Activated naive CD8-positive, alpha-beta T cell treated with anti-CD3 and anti-CD28 coated beads for 36 hours (primary cell): ENCODE measurements around the gene DIP2A. TPM values are rescaled to one million over a fixed set of nuclear protein-coding genes. Genes with fewer than 3 reads are reported as not detected.

Source experiments
- DNase-seq: peaks from one replicate; pipeline ENCODE4 v3.0.0; 2021
- H3K27ac Mint-ChIP-seq: one replicate; pipeline ENCODE4 v1.8.0; 2022; ENCODE audit warnings: mild to moderate bottlenecking, moderate library complexity, mixed read lengths
- H3K27me3 Mint-ChIP-seq: one replicate; pipeline ENCODE4 v1.8.0; 2022; ENCODE audit warnings: mild to moderate bottlenecking, mixed read lengths
- H3K36me3 Mint-ChIP-seq: one replicate; pipeline ENCODE4 v1.8.0; 2021; ENCODE audit warnings: mild to moderate bottlenecking, mixed read lengths
- H3K4me1 Mint-ChIP-seq: one replicate; pipeline ENCODE4 v1.8.0; 2021; ENCODE audit warnings: mixed read lengths
- H3K4me3 Mint-ChIP-seq: one replicate; pipeline ENCODE4 v1.8.0; 2022; ENCODE audit warnings: mild to moderate bottlenecking, moderate library complexity, mixed read lengths
- H3K9me3 Mint-ChIP-seq: one replicate; pipeline ENCODE4 v1.8.0; 2022; ENCODE audit warnings: mixed read lengths
- total RNA-seq, 2 experiments: library from RNA; stranded (reverse); gene quantifications; one replicate each; pipeline ENCODE4 v1.2.3, GENCODE V29; 2021

DIP2A gene
- total RNA-seq, 2 experiments from 2014 or later, result 19.0 to 21.2 TPM

GRCh38 chr21:46553993-46554392 lies 95.3 kb downstream of the DIP2A start:
- DNase-seq, result no peak
- Mint-ChIP-seq H3K27me3 (no peaks in the 10 kb centered on the region), H3K4me1 (peaks cover 58% of the 10 kb centered on the region), H3K27ac (no peak overlapping the region), H3K4me3 (no peak overlapping the region), H3K36me3 (peaks cover 25% of the 10 kb centered on the region), H3K9me3 (no peaks in the 10 kb centered on the region)

- H3K9me3 Mint-ChIP-seq, result no peaks in the 10 kb centered on the region
- no peak overlapping the region for H3K4me3 Mint-ChIP-seq
- no peaks in the 10 kb centered on the region for H3K27me3 Mint-ChIP-seq
- no peak overlapping the region for H3K27ac Mint-ChIP-seq
- DNase-seq, result no peak
- H3K4me1 Mint-ChIP-seq, result peaks cover 65% of the 10 kb centered on the region
- peaks cover 25% of the 10 kb centered on the region for H3K36me3 Mint-ChIP-seq
Observed at GRCh38 chr21:46554431-46555224, 95.9 kb downstream of the DIP2A start.

- no peaks in the 10 kb centered on the region for H3K9me3 Mint-ChIP-seq
- no peak for DNase-seq
- H3K27me3 Mint-ChIP-seq, result no peaks in the 10 kb centered on the region
- no peak overlapping the region for H3K4me3 Mint-ChIP-seq
- H3K4me1 Mint-ChIP-seq, result peaks cover 69% of the 10 kb centered on the region
- H3K27ac Mint-ChIP-seq, result no peak overlapping the region
- peaks cover 29% of the 10 kb centered on the region for H3K36me3 Mint-ChIP-seq
Observed at GRCh38 chr21:46555225-46555617, 96.5 kb downstream of the DIP2A start.

GRCh38 chr21:46555678-46556077 lies 97.0 kb downstream of the DIP2A start:
- Mint-ChIP-seq H3K9me3 (no peaks in the 10 kb centered on the region), H3K4me1 (peaks cover 68% of the 10 kb centered on the region), H3K4me3 (no peak overlapping the region), H3K27me3 (no peaks in the 10 kb centered on the region), H3K27ac (no peak overlapping the region), H3K36me3 (peaks cover 29% of the 10 kb centered on the region)
- no peak for DNase-seq

- H3K36me3 Mint-ChIP-seq, result peaks cover 38% of the 10 kb centered on the region
- H3K27me3 Mint-ChIP-seq, result no peaks in the 10 kb centered on the region
- H3K4me3 Mint-ChIP-seq, result no peak overlapping the region
- no peak for DNase-seq
- H3K27ac Mint-ChIP-seq, result no peak overlapping the region
- no peaks in the 10 kb centered on the region for H3K9me3 Mint-ChIP-seq
- peaks cover 70% of the 10 kb centered on the region for H3K4me1 Mint-ChIP-seq
Observed at GRCh38 chr21:46556802-46557201, 98.1 kb downstream of the DIP2A start.

GRCh38 chr21:46557469-46557868 lies 98.8 kb downstream of the DIP2A start:
- Mint-ChIP-seq H3K4me1 (peaks cover 73% of the 10 kb centered on the region), H3K36me3 (peaks cover 45% of the 10 kb centered on the region), H3K27me3 (no peaks in the 10 kb centered on the region), H3K27ac (no peak overlapping the region), H3K9me3 (no peaks in the 10 kb centered on the region), H3K4me3 (no peak overlapping the region)
- no peak for DNase-seq

GRCh38 chr21:46557919-46558392 lies 99.3 kb downstream of the DIP2A start:
- H3K36me3 Mint-ChIP-seq, result peaks cover 50% of the 10 kb centered on the region
- DNase-seq, result no peak
- peaks cover 70% of the 10 kb centered on the region for H3K4me1 Mint-ChIP-seq
- H3K9me3 Mint-ChIP-seq, result no peaks in the 10 kb centered on the region
- peak overlapping the region; percentile 94 for H3K27ac Mint-ChIP-seq
- no peak overlapping the region for H3K4me3 Mint-ChIP-seq
- no peaks in the 10 kb centered on the region for H3K27me3 Mint-ChIP-seq

GRCh38 chr21:46559291-46559983 lies 100.7 kb downstream of the DIP2A start:
- Mint-ChIP-seq H3K4me3 (peak overlapping the region; percentile 85), H3K9me3 (no peaks in the 10 kb centered on the region), H3K27ac (peak overlapping the region; percentile 94), H3K36me3 (peaks cover 50% of the 10 kb centered on the region), H3K27me3 (no peaks in the 10 kb centered on the region), H3K4me1 (peaks cover 63% of the 10 kb centered on the region)
- peak; percentile 74 for DNase-seq

- DNase-seq, result no peak
- Mint-ChIP-seq H3K4me3 (peak overlapping the region; percentile 85), H3K27ac (peak overlapping the region; percentile 94), H3K4me1 (peaks cover 64% of the 10 kb centered on the region), H3K36me3 (peaks cover 59% of the 10 kb centered on the region), H3K9me3 (no peaks in the 10 kb centered on the region), H3K27me3 (no peaks in the 10 kb centered on the region)
Observed at GRCh38 chr21:46560568-46561444, 102.1 kb downstream of the DIP2A start.

GRCh38 chr21:46561445-46562090 lies 102.9 kb downstream of the DIP2A start:
- Mint-ChIP-seq H3K27ac (peak overlapping the region; percentile 94), H3K27me3 (no peaks in the 10 kb centered on the region), H3K9me3 (no peaks in the 10 kb centered on the region), H3K4me3 (peak overlapping the region; percentile 85), H3K4me1 (peaks cover 70% of the 10 kb centered on the region), H3K36me3 (peaks cover 58% of the 10 kb centered on the region)
- peak; percentile 52 for DNase-seq

- H3K27ac Mint-ChIP-seq, result peak overlapping the region; percentile 94
- H3K9me3 Mint-ChIP-seq, result no peaks in the 10 kb centered on the region
- H3K27me3 Mint-ChIP-seq, result no peaks in the 10 kb centered on the region
- peak overlapping the region; percentile 5 for H3K4me3 Mint-ChIP-seq
- DNase-seq, result no peak
- peaks cover 65% of the 10 kb centered on the region for H3K4me1 Mint-ChIP-seq
- H3K36me3 Mint-ChIP-seq, result peaks cover 58% of the 10 kb centered on the region
Observed at GRCh38 chr21:46562472-46562871, 103.8 kb downstream of the DIP2A start.

- Mint-ChIP-seq H3K36me3 (peaks cover 62% of the 10 kb centered on the region), H3K4me1 (peaks cover 65% of the 10 kb centered on the region)
- DNase-seq, result no peak
Observed at GRCh38 chr21:46562964-46563607, 104.4 kb downstream of the DIP2A start.

GRCh38 chr21:46564391-46564790 lies 105.7 kb downstream of the DIP2A start:
- Mint-ChIP-seq H3K27me3 (no peaks in the 10 kb centered on the region), H3K4me1 (peaks cover 63% of the 10 kb centered on the region), H3K9me3 (no peaks in the 10 kb centered on the region), H3K36me3 (peaks cover 67% of the 10 kb centered on the region), H3K4me3 (no peak overlapping the region), H3K27ac (peak overlapping the region; percentile 8)
- DNase-seq, result no peak

More at GRCh38 chr21:46562964-46563607, 104.4 kb downstream of the DIP2A start:
- no peaks in the 10 kb centered on the region for H3K9me3 Mint-ChIP-seq
- H3K27me3 Mint-ChIP-seq, result no peaks in the 10 kb centered on the region
- peak overlapping the region; percentile 94 for H3K27ac Mint-ChIP-seq
- no peak overlapping the region for H3K4me3 Mint-ChIP-seq

GRCh38 chr21:46567348-46567747 lies 108.7 kb downstream of the DIP2A start:
- no peak for DNase-seq
- no peaks in the 10 kb centered on the region for H3K27me3 Mint-ChIP-seq
- H3K9me3 Mint-ChIP-seq, result peaks cover 9% of the 10 kb centered on the region
- H3K4me3 Mint-ChIP-seq, result no peak overlapping the region
- no peak overlapping the region for H3K27ac Mint-ChIP-seq
- H3K4me1 Mint-ChIP-seq, result peaks cover 43% of the 10 kb centered on the region
- H3K36me3 Mint-ChIP-seq, result peaks cover 61% of the 10 kb centered on the region
